HTR-8/SVneo (cell line): ENCODE measurements around the gene FASTK.

ENCODE experiments used
- DNase-seq: peaks from one replicate; pipeline ENCODE4 v3.0.0; 2011; ENCODE audit warnings: low spot score, mixed read lengths; ENCODE audit not compliant: insufficient read length
- FAIRE-seq: peaks from 2 replicates; lab custom pipeline; 2011; peaks lifted over from hg19 to GRCh38; lab: Jason Lieb, UNC

The FASTK gene, protein sequence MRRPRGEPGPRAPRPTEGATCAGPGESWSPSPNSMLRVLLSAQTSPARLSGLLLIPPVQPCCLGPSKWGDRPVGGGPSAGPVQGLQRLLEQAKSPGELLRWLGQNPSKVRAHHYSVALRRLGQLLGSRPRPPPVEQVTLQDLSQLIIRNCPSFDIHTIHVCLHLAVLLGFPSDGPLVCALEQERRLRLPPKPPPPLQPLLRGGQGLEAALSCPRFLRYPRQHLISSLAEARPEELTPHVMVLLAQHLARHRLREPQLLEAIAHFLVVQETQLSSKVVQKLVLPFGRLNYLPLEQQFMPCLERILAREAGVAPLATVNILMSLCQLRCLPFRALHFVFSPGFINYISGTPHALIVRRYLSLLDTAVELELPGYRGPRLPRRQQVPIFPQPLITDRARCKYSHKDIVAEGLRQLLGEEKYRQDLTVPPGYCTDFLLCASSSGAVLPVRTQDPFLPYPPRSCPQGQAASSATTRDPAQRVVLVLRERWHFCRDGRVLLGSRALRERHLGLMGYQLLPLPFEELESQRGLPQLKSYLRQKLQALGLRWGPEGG

DNA sequence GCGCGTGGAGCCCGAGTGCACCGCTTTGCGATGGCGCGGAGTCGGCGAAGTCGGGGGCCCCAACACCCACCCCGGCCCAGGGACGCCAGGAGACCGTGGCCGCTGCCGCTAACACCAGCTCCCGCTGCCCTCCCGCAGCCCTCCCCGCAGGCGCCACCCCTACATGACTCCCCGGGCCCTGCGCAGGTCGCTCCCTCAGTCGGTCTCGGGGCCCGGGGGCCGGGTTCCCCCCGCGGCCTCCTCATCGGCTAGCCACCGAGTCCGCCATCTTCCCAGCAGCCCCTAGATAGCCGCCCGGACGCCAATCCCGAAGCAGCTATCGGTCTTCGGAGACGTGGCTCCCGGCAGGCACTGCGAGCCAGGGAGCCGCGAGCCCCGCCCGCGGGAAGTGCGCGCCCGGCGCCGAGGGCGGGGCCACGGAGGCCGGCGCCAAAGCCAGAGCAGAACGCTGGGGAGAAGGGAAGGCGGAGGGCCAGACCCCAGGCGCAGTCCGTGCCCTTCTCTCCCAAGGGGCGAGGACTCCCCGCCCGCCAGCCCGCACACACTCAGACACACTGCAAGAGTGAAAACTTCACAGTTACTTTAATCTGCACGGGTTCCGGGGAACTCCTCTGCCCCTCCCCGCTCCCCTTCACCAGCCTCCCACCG, at the start of gene FASTK:
Gene FASTK (minus strand): TSS at position 288 of the 648 bp plus-strand sequence. CDS start 43 bp downstream, at position 245.
- peak; percentile 69 for FAIRE-seq
- peak; percentile 83 for DNase-seq

DNA sequence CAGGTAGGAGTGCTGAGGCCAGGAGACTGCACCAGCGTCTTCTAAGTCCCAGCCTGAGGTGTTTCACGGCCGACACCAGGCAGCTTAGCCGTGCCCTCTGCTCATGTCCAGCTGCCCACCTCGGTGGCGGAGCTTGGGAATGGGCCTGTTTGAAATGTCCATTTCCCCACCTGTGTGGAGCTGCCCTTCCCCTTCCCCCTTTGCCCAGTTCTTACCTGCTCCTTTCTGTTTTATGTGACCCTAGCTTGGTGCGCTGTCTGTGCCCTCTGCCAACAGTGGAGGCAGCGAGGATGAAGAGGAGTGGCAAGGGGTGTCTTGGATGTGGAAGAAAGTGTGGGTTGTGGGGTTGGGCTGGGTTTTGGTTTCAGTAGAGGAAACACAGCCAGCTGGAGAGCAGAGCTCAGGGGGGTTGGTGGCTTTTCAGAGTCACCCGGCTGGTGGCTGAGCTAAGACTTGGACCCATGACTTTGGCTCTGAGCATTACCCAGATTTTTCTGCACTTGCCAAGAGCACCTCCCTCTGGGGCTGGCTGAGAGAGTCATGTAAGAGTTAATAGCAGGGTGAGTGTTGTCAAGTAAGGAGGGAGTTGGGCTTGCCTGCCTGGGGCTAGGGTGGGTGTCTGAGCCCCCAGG, 49.5 kb upstream of the FASTK start:
- FAIRE-seq (no peak), DNase-seq (no peak)

DNA sequence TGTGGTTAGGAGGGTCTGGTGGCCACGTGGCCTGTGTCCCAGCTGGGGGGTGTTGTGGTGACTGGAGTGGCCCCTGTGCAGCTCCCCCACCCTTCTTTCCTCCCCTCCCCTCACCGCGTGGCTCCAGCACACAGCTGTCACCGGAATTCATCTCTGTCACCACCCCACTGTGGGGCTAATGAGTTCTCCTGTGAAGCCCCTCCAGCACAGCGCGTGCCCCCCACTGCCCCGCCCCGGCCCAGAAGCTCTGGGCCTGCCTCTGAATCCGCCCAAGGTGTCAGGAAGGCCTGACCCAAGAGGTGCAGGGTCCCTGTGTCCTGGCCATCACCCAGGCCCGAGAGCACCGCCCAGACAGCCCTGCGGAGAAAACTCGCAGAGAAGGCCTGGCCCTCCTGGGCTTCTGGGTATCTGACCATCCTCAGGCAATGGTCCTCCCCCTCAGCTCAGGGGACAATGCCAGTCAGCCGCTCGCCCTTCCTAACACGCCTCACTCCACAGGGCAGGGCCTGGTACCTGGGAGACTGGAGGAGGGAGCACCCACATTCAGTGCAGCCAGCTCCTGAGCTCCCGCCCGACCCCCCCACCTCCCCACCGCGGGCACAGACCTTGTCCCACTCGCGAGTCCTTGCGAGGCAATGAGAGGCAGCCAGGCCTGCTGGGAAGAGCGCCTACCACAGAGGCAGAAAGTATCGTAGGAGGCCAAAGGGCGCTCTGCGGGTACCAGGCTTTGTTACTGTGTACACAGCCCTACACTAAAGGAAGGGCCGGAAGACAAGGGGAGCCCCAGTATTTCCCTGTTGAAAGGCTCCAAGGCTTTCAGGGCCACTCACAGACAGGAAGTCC, 48.7 kb upstream of the FASTK start:
- FAIRE-seq (no peak), DNase-seq (no peak)

DNA sequence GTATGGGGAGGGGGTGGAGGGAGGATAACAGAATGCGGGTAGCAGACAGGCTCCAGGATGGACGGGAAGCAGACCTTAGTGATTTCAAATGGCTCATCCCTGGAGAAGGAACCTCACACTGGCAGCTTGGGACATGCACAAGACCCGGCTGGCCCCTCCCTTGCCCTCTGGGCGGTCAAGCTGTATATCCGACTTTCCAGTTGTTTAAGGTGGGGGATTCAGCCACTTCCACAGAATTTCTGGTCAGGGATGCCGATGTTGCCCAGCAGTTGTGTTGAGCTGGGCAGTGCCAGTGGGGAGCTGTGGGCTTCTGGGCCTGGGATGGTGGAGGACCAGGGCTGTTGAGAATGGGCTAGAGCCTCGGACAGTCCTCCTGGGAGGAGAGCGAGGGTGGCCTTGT, 48.1 kb upstream of the FASTK start:
- FAIRE-seq (no peak), DNase-seq (no peak)

- DNase-seq (no peak), FAIRE-seq (no peak)
These were observed 47.5 kb upstream of the FASTK start for GRCh38 chr7:151128144-151128543.

- DNase-seq (no peak), FAIRE-seq (no peak)
These were observed 46.0 kb upstream of the FASTK start for GRCh38 chr7:151126491-151127137.

GRCh38 chr7:151125846-151126481, 45.4 kb upstream of the FASTK start:
- DNase-seq = no peak
- no peak for FAIRE-seq

GRCh38 chr7:151125470-151125845, 44.8 kb upstream of the FASTK start:
- DNase-seq (no peak), FAIRE-seq (no peak)

DNA sequence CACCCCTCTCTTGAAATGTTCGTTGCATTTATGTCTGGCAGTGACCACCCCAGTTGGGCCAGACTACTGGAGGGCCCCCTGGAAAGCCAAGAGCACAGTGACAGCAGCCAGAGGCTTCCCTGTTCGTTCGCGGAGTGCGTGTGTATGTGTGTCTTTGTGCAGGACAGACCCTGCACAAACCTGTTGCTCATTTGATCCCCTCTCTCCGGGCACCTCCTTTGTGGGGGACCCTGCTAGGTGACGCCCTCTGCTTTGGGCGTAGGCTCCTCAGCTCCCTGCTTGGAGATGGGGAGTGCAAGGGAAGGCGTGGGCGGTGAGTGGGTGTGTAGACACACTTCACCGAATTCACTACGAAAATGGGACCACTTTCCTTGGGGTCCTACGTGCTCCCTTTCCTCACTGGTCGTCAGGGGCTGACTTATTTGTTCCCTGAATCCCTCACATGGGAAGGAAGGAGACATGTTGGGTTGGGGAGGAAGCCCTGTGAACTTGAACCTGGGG, 44.3 kb upstream of the FASTK start:
- FAIRE-seq = no peak
- no peak for DNase-seq

DNA sequence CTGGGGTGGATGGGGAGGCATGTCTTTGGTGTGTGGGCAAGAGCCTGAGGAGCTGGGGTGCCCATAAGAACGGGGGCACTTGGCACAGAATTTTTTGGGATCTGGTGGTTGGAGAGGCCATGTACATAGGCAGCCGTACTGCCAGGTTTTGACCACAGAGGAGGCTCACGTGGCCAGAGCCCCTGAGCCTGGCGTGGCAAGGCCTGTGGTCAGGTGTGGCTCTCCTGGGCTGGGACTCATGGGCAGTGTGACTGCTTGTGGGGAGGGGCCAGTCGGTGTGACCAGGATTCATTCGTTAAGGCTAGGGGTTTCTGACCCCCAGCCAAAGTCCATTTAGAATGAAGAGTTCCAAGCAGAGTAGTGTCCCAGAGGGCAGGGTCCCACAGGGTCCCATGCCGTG, 43.9 kb upstream of the FASTK start:
- DNase-seq (no peak), FAIRE-seq (no peak)

GRCh38 chr7:151123822-151124464, 43.3 kb upstream of the FASTK start:
- peak; percentile 65 for FAIRE-seq
- DNase-seq = peak; percentile 84

DNA sequence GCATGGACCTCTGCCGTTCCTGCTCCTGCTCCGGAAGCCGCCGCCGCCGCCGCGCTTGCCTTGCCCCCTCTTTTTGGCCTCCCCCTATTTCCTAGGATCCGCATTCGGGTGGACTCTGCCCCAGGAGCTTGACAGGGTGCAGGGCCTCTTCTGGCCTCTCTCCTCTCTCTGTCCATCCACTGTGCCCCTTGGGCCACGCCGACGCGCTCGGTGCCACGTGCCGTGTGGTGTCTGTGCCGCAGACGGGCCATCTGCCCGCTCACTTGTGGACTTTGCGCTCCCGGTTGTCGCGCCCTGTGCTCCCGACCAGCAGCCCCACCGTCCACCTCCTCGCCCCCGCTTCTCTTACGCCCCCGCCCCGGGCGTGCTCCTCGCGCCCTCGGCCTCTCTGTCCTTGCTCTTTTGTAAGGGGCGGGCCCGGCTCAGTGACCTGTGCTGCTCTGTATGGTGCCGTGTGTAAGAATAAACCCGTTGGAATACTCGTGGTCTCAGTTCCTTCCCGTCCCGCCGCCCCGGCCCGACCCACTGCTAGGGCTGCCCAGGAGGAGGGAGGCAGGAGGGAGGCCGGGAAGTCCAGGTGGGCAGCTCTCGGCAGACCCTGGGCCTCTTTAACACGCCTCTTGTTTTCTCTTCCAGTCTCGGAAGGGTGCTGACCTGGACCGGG, 42.7 kb upstream of the FASTK start:
- DNase-seq = no peak
- no peak for FAIRE-seq

DNA sequence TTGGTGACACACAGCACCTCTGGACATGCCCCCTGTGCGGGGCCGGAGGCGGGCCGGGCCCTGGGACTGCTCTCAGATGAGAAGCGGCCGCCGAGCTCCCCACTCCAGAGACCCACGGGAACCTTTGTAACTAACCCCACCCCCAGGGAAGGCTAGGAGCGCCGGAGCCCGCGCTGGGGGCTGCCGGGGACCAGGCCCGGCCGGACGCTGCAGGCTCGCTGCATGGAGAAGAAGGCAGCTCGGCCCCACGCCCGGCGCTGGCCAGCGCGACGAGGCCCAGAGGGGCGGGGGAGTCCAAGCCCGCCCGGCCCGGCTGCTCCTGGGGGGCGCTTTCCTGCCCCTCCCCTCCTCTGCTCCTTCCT, 42.2 kb upstream of the FASTK start:
- no peak for DNase-seq
- no peak for FAIRE-seq

DNA sequence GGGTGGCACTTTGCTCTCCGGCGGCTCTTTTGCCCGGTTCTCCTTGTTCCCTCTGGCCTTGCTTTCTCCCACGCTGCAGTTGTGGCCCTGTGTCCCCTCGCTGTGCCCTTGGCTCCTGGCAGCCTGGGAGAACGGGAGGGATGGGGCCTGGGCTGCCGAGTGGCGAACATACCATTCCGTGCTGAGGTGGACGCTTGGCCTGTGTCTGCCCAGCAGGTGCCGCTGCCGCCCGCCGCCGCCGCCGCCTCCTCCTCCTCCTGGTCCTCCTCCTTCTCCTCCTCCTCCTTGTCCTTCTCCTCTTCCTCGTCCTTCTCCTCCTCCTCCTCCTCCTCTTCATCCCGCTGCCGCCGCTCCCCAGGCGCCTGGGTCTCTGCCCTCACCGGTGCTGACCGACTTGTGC, 41.7 kb upstream of the FASTK start:
- DNase-seq = no peak
- FAIRE-seq = no peak

DNA sequence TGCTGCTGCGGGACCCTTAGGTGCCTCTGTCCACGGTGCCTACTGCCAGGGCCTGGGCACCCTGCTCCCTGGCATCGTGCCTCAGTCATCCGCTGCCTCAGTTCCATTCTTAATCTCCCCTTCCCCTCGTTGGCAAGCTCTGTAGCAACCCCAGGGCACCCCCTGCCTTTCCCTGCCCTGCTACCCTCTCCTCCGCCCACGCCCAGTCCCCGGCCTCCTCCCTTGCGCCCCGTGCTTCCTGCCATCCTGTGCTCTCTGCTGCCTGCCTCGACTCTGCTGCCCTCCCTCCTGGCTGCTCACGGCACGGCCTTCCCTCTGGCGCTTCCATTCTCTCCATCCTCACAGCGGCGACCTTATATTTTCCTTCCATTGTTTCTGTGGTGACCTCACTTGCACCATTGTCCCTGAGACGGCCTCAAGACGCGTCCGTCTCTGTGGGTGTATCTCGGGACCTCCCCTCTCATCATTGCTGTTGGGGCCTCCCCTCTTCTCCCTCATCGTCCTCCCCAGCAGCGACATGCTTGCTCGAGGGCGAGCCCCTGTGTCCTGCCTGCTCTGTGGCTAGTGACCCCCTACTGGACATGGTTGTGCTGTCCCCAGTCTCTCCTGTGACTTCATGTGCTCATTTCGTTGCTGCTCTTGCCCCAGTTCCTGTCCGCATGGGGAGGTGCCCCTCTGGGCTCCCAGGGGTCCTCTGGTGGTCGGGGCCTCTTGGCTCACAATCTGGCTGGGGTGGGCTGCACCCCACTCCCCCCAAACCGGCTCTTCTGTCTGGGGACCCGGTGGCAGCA, 41.0 kb upstream of the FASTK start:
- FAIRE-seq (no peak), DNase-seq (no peak)

- FAIRE-seq (no peak), DNase-seq (no peak)
These were observed 40.3 kb upstream of the FASTK start for GRCh38 chr7:151120896-151121295.

DNA sequence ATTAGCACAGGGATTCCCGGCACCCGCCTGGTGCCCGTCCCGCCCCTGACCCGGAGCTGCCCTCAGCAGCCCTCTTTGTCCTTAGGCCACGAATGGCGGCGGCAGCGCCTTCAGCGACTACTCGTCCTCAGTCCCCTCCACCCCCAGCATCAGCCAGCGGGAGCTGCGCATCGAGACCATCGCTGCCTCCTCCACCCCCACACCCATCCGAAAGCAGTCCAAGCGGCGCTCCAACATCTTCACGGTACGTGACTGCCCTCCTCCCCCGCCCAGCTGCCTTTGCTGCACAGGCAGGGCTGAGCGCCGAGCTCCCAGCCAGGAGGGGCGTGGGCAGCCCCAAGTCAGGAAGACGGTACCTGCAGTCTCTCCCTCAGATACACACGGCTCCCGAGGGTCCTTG, 39.3 kb upstream of the FASTK start:
- no peak for DNase-seq
- FAIRE-seq = no peak
